Esophagus muscularis mucosa (tissue), 4 donors: ENCODE results near the gene CAPZB.

Experiments used
- CTCF ChIP-seq, 3 experiments: fragments of 200-600 bp in 2 of 3; fragments of 450-650 bp in 1 of 3; sonication (generic) in 2 of 3; IDR thresholded peaks; one replicate each; pipeline ENCODE4 v1.5.1; 2017 to 2019; ENCODE audit warnings: antibody characterized with exemption in 3 of 3, mild to moderate bottlenecking in 2 of 3, moderate library complexity in 1 of 3
- EP300 ChIP-seq: sonication (generic); formaldehyde crosslinking; IDR thresholded peaks from one replicate; pipeline ENCODE4 v1.6.1; 2017; ENCODE audit warnings: antibody characterized with exemption
- POLR2A ChIP-seq: fragments of 450-650 bp; IDR thresholded peaks from one replicate; pipeline ENCODE4 v1.6.1; 2017; ENCODE audit warnings: antibody characterized with exemption, moderate library complexity, mild to moderate bottlenecking, low read depth
- POLR2AphosphoS5 ChIP-seq, 2 donors: sonication (generic); formaldehyde crosslinking; IDR thresholded peaks; one replicate each; pipeline ENCODE4 v1.6.1; 2017; ENCODE audit warnings: antibody characterized with exemption in 2 of 2

GRCh38 chr1:19433719-19433998 is 51.7 kb downstream of the CAPZB start:
- no peak for TF ChIP-seq POLR2A
- TF ChIP-seq CTCF (IDR thresholded peaks at IDR 0.05): no peak
- no peak for TF ChIP-seq POLR2AphosphoS5 (IDR thresholded peaks at IDR 0.05)
- no peak for TF ChIP-seq EP300
